8988T (cell line): ENCODE data around the gene RSPH1.
"Not testable (repeated sequence)": the region's sequence is repeated elsewhere in the genome, so short reads cannot be mapped to it uniquely, and the experiment has no call there.

Experiments used
- DNase-seq: peaks from one replicate; pipeline ENCODE4 v3.0.0; 2011

RSPH1 gene

GRCh38 chr21:42480736-42481135 lies 15.3 kb downstream of the RSPH1 start:
- DNase-seq = no peak

GRCh38 chr21:42479582-42479981 lies 16.4 kb downstream of the RSPH1 start:
- DNase-seq = no peak

DNA sequence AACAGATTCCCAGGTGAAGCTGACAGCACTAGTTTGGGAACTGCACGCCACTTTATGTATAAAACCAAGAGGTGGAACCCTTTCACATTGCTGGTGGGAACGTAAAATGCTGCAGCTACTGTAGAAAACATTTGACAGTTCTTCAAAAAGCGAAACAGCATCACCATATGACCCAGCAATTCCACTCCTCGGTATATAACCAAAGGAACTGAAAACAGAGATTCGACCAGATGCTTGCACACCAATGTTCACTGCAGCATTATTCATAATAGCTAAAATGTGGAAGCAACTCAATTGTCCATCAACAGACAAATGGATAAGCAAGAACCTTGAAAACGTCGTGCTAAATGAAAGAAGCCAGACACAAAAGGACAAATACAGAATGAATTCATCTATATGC lies 17.5 kb downstream of the RSPH1 start:
- DNase-seq = no peak

GRCh38 chr21:42476388-42477331 lies 19.4 kb downstream of the RSPH1 start:
- DNase-seq = no peak

DNA sequence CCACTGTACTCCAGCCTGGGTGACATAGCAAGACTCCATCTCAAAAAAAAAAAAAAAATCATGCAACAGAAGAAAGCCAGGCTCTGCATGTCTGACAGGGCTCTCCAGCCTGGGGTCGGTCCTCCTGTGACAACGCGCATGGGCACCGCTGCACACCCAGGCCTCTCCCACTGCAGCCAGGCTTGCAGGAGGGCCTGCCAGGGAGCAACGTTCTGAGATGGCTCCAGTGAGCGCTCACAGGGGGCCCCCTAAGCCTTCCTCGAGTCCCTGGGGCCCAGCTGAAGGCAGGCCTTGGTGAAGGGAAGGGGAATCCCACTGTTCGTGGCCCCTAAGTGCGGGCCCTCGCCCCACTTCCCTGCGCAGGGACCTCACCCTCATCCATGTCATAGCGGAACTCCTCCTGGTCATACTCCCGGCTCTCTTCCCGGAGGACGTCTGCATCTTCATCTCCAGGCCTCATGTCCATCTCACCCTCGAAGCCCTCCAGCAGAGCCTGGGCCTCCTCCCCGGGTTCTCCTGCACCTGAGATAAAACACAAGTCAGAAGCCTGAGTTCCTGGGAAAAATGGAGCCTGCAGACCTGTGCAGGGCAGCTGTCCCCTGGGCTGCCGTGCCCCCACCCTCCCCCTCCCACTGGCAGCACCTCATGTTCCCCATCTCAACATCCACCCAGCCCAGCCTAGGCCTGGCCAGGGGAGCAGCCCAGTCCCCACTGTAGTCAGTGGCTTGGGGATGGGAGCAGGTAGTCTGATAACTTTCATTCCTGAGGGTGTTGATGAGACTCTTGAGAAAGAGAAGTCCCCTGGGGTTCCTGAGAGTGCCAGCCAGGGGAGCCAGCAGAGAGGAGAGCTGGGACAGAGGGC lies 20.3 kb downstream of the RSPH1 start:
- no peak for DNase-seq

GRCh38 chr21:42475036-42475435 lies 21.0 kb downstream of the RSPH1 start:
- no peak for DNase-seq

GRCh38 chr21:42474043-42474831 lies 21.8 kb downstream of the RSPH1 start:
- DNase-seq = peak; percentile 52

- DNase-seq = no peak
Observed at GRCh38 chr21:42473498-42474042, 22.5 kb downstream of the RSPH1 start.

- DNase-seq = no peak
Observed at GRCh38 chr21:42472521-42472920, 23.5 kb downstream of the RSPH1 start.

DNA sequence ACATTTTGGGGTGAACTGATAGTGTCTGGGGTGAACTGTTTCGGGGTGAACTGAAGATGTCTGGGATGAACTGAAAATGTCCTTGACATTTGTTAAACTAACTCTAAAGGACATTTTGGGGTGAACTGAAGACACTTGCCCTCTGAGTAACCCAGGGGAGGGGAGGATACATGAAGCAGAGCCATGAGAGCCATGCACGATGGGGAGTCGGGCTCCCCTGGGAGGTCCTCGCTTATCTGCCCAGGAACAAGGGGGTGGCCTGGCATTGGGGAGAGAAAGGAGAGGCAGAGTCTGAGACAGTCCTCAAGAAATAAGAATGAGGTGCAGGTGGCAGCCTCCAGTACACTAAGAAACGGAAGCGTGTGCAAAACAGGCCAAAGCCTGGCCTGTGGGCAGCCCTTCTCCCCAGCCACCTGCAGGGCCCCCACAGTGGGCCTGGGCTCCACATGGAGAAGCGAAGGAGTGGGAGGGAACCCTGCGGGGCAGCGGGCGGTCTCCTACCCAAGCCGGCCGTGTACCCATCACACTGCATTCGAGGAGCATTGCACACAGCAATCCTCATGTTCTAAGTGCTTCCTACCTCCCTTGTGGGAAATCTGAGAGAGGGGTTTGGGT lies 24.2 kb downstream of the RSPH1 start:
- no peak for DNase-seq

- DNase-seq = no peak
Observed at GRCh38 chr21:42471206-42471605, 24.8 kb downstream of the RSPH1 start.

DNA sequence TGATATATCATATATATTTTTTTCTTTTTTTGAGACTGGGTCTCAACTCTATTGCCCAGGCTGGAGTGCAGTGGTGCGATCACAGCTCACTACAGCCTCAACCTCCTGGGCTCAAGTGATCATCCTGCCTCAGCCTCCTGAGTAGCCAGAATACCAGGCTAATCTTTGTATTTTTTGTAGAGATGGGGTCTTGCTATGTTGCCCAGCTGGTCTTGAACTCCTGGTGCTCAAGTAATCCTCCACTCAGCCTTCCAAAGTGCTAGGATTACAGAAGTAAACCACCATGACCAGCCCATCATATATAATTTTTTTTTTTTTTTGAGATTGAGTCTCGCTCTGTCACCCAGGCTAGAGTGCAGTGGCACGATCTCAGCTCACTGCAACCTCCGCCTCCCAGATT lies 26.3 kb downstream of the RSPH1 start:
- not testable (repeated sequence) for DNase-seq

- DNase-seq = no peak
Observed at GRCh38 chr21:42469272-42469671, 26.8 kb downstream of the RSPH1 start.

DNA sequence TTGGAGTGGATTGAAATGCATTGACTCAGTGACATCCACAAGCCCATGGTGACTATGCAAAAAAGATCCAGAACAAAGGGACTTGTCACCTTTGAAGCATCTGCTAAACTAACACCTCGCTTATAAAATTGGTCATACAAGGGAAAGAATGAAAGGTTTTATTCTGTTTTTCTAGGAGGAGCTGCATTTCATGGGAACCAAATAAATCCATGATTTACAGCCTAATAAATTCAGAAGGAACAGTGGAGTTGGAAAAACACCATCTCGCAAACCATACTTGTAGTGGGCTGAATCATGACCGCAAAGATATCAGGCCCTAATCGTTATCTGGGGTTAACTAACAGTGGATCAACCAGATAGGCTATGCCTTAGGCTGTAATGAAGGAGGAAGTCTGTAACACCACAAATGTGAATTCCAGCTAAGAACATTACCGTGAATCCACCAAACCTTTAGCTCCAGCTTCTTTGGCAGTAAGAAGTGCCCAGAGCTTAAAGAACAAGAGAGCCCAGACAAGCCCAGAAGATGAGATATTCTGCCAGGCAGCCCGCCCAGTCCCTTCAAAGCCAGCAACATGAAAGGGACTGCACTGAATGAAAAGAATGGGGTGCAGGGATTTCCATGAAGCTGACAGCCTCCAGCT lies 27.4 kb downstream of the RSPH1 start:
- DNase-seq = no peak

- DNase-seq = peak; percentile 30
Observed at GRCh38 chr21:42467140-42467983, 28.7 kb downstream of the RSPH1 start.

GRCh38 chr21:42466700-42467099 lies 29.3 kb downstream of the RSPH1 start:
- DNase-seq = no peak

DNA sequence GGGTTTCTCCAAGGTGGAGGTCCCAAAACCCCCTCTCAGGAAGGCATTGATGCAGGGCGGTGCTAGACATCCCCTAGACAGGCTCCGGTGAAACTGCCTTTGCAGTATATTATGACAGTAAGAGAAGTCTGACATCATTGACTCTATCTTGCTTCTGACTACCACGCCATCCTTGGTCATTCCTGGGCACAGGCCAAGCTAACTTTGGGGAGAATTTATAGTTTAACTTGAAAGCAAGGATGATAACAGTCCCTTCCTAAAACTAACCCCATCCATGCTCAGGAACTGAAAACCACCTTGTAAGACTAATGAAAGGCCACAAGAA lies 30.3 kb downstream of the RSPH1 start:
- DNase-seq = no peak

DNA sequence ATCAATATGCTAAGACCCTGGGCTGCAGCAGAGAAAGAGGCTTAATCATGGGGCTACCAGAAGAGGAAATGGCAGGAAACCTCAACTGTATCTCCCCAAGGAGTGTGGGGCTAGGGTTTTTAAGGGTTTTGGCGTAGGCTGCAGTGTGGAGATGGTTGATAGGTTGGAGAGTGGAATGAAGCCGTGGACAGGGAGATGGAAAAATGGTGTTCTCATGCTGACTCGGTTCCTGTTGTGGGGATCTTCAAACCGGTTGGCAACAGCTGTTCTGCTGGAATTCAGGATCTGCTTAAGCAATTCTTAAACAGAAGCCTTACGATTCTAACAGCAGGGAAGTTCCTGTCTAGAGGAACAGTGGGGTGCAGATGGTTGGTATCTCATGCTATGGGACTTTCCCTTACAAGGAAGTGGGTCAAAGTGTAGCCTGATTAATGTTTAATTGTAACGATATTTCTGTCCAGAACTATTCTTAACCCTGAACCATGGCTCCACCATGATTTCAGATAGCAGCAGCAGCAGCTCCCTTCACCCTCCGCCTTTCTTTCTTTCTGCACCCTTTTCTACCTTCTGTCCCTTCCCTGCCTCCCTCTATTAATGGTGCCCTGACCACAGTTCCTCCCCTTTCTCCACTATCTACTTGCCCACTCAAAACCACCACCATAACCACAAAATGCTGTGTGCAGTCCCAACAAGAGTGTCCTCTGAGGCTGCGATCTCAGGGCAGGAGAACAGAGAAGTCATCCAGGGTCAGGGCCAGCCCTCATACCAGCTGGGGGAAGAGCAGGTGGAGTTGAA lies 30.8 kb downstream of the RSPH1 start:
- DNase-seq = no peak

- DNase-seq = no peak
Observed at GRCh38 chr21:42463861-42464515, 32.0 kb downstream of the RSPH1 start.
